HG02798 (cell line): ENCODE measurements around the gene PICALM.

Experiments
- ATAC-seq: cut with Tn5 transposase; IDR thresholded peaks from one replicate; pipeline ENCODE4 v1.9.1; 2021; ENCODE audit warnings: mild to moderate bottlenecking; ENCODE audit not compliant: unreplicated experiment, poor library complexity

PICALM gene

GRCh38 chr11:86081455-86081854 is 12.6 kb upstream of the PICALM start:
- ATAC-seq = no peak

GRCh38 chr11:86079421-86079820 is 10.5 kb upstream of the PICALM start:
- ATAC-seq = no peak

DNA sequence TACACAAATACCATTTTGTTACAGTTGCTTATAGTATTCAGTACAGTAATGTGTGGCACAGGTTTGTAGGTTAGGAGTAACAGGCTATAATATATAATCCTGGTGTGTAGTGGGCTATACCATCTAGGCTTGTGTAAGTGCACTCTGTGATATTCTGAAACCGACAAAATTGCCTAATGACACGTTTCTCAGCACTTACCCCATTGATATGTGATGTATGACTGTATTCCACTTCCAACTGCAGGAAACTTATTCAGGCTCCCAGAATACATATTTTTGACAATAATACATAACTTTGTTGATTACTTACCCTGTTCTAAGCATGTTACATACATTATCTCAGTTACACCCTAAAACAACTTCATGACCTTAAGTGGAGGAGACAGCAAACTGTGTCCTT is 5.1 kb upstream of the PICALM start:
- no peak for ATAC-seq

GRCh38 chr11:86072211-86072610 is 3.3 kb upstream of the PICALM start:
- no peak for ATAC-seq

GRCh38 chr11:86070142-86071056 is 1.5 kb upstream of the PICALM start:
- no peak for ATAC-seq

DNA sequence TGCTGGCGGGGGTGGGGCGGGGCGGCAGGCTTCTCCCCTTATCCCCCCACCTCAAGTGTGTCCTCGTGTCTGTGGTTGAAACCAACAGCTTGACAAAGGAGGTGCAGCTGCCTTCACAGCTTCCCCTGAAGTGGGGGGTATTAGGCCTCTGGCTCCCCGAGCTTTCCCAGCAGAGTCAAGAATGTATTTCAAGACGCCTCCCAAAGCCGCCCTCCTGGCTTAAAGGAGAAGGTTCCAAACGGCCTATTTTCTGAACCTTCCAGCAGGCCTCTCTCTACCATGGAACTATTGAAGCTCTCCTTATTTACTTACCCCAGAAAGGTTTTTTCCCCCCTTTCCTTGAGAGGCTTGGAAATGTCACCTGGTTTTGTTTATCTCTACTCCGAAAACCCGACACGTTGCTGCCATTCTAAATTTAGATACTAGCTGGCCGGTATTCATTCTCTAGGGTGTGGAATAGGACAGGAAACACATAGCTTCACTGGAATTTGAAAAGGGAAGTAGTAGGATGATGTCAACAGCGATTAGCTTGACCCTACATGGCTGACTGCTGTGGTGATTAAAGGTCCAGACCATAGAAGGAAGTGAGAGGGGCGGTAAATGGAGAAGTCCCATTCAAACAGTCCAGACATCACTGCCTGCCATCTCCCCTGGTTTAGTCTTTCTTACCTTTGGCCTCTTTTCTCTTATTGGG is 671 bp upstream of the PICALM start:
- ATAC-seq = no peak

- ATAC-seq = peak; percentile 7
These were observed 579 bp downstream of the PICALM start for GRCh38 chr11:86068138-86068871.

DNA sequence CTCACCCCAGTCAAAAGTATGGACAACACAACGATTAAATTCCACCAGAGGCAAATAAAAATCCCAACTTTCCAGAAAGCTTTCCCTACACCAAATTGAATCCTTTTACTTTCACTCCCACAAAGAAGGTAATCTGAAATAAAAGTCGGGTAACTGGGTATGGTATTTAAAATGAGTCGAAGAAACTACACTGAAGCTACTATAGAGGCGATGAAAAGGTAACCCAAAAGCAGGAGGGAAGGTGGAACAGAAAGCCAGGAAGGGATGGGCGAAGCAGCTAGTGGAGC is 1.1 kb downstream of the PICALM start:
- no peak for ATAC-seq

DNA sequence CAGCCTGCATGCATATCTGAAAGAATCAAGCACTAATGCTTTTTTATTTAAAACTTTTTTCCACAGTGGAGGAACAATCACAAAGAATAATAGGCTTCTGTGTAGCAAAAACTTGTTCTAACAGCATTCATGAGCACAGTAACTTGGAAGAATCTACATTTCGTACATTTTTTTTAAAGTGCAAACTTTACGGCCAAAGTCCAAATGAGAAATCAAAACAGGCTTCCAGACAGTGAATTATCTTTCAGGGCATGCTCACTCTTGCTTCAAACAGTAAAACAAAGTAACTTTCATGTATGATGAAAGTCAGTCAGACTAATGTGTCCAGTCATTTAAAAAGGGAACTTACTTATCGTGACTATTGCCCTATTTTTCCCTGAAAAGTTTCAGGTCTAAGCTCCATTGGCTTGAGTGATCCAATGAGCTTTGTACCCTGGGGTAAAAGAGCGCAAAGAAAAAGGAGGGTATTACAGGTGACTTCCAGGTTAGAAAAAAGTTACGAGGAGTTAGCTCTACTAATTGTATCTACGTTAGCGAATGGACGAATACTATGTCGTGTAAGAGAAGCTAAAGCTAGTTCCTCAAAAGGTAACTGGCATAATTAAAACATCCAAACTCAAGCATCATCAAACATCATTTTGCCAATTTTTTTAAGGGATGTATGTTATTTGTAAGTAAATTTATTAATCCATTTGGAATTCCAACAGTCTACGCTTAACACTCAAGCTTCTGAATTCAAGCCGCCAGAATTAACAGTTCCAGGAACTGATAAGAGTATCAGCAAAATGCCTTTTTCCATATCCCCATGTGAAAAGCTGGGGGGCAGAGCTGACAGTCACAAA is 1.7 kb downstream of the PICALM start:
- ATAC-seq = no peak

- ATAC-seq = no peak
These were observed 2.3 kb downstream of the PICALM start for GRCh38 chr11:86066657-86067008.

DNA sequence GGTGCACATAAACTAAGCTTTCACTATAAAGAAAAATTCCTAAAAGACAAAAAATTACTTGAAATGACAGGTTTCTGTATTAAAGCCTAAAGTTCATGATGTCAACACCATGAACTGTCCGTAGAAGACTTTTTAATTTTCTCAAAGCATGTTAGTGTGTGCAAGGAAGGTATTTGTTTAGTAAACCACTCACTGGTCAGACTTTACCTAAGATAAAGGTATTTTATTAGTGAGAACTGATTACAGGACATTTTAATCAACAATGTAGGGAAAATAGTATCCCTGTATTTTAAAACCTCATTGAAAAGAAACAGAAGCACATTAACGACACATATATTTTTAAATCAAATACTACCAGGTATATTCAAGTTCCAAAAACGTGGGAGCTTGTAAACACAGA is 2.9 kb downstream of the PICALM start:
- no peak for ATAC-seq

DNA sequence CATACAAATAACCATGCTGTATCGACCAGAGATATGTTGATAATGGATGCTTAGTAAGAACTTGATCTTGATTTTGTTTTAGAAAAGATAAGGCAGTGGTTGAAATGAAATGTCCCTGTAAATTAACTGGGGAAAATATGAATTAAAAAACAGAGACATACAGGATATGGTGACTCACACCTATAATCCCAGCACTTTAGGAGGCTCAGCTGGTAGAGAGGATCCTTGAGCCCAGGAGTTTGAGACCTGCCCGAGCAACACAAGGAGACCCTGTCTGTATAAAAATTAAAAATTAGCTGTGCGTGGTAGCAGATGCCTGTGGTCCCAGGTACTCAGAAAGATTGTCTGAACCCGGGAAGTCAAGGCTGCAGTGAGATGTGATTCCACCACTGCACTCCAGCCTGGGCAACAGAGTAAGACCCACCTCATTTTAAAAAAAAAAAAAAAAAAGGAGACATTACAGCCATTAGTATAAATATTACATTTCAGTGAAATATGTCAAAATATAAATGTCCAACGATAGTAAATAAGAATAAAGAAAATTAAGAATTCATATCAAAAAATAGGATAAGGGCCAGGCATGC is 4.6 kb downstream of the PICALM start:
- no peak for ATAC-seq

DNA sequence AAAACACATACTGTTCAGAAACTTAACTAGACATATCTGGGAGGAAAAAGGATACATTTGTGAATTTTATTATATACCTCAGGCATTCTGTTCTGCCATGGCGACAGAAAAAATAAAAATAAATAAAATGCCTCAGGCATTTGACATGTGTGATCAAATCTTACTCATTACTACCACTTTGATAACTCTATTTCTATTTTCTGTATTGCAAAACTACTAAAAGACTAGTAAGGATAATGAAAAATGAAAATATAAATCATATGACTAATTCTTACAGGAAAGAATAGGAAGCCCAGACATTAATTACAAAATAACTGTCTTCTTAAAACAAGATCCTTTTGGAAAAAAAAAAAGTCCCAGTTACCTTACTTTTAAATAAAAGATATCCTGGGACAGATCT is 5.3 kb downstream of the PICALM start:
- ATAC-seq = no peak

GRCh38 chr11:86062719-86063118 is 6.2 kb downstream of the PICALM start:
- no peak for ATAC-seq

- ATAC-seq = no peak
These were observed 7.2 kb downstream of the PICALM start for GRCh38 chr11:86061483-86062205.

- ATAC-seq = no peak
These were observed 8.3 kb downstream of the PICALM start for GRCh38 chr11:86060544-86060943.

DNA sequence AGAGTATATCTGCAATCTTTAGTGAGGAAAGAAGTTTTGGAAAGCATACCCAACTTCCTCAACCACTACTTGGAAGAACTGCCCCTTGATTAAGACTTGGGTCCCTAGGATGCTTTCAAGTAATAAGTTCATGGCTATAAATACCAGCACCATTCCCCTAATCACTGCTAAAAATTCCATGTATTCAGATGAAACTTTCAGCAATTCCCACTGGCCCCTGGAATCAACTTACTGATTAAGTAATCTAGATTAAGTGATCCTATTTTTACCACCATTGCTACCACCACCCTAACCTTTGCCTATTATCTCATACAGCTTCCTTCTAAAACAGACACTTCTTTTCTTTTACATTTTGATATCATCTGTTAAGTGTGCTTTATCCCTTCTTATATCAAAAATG is 10.5 kb downstream of the PICALM start:
- ATAC-seq = no peak

- peak; percentile 38 for ATAC-seq
These were observed 12.5 kb downstream of the PICALM start for GRCh38 chr11:86056351-86056854.
